ENCODE data around the gene ALDH6A1.
"Not testable (repeated sequence)": the region's sequence is repeated elsewhere in the genome, so short reads cannot be mapped to it uniquely, and the experiment has no call there.

The ALDH6A1 gene

GRCh38 chr14:74084277-74085046, at the start of gene ALDH6A1, which contains the start of gene LIN52:
ALDH6A1 (minus strand) TSS chr14:74084453; CDS start chr14:74084394, 59 bp downstream.
LIN52 (plus strand) TSS chr14:74084956; CDS start chr14:74084975, 19 bp downstream.
- DNase-seq (ENCODE audit: low read depth) = peak; percentile 100

DNA sequence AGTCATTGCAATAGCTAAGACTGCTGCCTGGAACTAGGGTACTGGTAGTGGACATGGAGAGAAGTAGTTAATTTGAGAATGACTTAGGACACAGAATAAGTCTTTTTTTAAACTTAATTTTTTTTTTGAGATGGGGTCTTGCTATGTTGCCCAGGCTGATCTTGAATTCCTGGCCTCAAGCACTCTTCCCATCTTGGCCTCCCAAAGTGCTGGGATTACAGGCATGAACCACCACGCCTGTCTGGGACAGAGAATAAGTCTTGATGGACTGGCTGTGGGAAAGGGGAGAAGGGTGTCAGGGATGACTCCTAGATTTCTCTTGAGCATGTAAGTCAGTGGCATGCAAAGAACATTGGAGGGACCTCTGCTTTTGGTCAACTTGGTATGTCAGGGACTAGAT, 43.4 kb upstream of the ALDH6A1 start:
- no peak for DNase-seq (ENCODE audit: low read depth)

DNA sequence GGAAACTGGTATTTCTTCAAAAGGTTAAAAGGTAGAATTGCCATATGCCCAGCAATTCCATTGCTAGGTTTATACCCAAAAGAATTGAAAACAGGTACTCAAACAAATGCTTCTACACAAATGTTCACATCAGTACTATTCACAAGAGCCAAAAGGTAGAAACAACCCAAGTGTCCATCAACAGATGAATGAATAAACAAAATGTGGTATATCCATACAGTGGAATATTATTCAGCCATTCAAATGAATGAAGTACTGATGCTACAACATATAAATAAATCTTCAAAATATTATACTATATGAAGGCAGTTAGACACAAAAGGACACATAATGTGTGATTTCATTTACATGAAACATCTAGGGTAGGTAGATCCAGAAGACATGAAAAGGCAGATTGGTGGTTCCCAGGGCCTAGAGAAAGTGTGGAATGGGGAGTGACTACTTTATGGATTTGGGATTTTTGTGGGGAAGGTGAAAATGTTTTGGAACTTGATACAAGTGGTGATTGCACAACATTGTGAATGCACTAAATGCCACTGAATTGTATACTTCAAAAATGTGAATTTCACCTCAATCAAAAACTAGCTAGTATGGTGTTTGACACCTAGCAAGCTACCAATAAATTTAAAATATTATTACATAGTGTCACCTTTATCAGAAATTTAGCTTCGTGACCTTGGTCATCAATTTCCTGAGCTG, 42.2 kb upstream of the ALDH6A1 start:
- no peak for DNase-seq (ENCODE audit: low read depth)

- not testable (repeated sequence) for DNase-seq (ENCODE audit: low read depth)
These were observed 41.2 kb upstream of the ALDH6A1 start for GRCh38 chr14:74125487-74125886.

DNA sequence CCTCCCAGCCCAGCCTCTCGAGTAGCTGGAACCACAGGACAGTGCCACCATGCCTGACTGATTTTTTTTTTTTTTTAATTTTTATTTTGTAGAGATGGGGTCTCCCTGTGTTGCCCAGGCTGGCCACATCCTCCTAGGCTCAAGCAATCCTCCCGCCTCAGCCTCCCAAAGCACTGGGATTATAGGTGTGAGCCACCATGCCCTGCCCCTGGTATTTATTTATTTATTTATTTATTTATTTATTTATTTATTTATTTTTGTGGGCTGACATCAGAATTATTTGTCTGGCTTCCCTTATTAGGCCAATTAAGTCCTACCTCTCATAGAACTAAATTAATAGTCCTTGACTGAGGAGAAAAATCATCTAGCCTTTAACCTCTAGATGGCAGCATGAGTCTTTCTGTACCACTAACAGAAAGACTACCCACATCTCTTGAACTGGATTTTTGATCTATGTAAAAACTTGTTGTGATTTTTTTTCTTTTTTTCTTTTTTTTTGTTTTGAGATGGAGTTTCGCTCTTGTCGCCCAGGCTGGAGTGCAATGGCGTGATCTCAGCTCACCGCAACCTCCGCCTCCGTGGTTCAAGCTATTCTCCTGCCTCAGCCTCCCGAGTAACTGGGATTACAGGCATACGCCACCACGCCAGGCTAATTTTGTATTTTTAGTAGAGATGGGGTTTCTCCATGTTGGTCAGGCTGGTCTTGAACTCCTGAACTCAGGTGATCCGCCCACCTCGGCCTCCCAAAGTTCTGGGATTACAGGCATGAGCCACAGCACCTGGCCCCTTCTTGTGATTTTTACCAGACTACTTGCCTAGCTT, 27.4 kb upstream of the ALDH6A1 start:
- DNase-seq (ENCODE audit: low read depth) = peak; percentile 44

DNA sequence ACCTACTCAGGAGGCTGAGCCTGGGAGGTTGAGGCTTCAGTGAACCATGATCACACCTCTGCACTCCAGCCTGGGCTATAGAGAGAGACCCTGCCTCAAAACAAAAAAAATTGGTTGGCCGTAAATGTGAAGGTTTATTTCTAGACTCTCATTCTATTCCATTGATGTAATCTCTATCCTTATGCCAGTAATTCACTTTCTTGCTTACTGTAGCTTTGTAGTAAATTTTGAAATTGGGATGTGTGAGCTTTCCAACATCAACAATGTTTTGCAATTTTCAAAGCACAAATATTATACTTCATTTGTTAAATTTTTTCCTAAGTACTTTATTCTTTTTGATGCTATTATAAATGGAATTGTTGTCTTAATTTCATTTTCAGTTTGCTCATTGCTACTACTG, 25.1 kb upstream of the ALDH6A1 start:
- peak; percentile 4 for DNase-seq (ENCODE audit: low read depth)

DNA sequence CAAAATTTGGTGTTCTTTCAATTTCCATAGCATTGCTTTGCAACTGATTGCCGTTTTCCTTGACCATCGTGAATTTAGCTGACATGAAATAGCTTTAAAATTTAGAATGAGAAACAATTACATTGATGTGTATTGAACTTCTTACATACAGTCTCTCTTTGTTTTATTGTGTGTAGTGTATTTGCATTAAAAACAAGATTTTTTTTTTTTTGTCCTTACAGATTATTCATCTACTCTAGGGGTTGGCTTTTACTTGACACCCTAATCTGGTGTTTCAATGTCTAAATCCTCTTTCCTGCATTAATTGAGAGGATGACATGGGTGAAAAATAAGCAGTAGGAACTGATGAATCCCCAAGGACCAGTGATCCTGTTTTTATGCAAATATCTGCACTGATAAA, 21.1 kb upstream of the ALDH6A1 start:
- no peak for DNase-seq (ENCODE audit: low read depth)

DNA sequence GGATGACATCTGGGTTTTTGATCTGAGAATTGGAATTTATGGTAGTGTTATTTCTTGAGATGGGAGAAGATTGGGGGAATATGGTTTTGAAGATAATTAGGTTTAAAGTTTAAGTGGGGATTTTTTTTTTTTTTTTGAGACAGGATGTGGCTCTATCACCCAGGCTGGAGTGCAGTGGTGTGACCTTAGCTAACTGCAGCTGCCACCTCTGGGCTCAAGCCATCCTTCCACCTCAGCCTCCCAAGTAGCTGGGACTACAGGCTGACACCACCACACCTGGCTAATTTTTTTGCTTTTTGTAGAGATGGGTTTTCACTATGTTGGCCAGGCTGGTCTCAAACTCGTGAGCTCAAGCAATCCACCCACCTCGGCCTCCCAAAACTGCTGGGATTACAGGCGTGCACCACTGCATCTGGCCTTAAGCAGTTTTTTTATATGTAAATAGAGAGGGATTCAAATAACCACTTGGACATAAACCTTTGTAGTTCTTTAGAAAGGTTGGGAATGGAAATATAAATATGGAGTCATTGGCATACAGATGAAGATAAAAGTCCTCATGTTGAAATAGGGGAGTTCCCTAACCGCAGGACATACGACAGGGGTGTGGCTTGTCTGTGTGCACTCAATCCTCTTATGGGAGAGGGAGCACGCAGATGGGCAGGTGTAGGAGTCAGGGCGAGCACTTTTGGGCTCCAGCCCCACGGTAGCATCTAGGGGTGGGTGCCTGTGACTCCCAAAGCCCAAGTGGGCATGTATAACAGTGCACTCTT, 5.2 kb upstream of the ALDH6A1 start:
- DNase-seq (ENCODE audit: low read depth) = no peak

DNA sequence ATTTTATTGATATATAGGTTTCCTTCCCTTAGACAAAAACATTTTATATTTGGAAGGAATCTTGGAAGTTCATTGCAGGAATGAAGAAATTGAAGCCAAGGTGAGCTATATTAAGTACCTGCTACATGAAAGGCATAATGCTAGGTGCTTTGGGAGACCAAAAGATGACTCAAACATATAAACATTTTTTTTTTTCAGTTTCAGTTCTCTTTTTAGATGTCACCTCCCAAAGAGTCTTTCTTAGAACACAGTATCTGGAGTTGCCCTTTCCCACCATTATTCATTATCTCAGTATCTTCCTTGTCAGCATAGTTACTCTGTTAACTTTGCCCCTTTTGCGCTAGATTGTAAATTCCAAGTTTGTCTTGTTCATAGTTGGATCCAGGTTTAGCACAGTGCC, 1.6 kb upstream of the ALDH6A1 start:
- DNase-seq (ENCODE audit: low read depth) = no peak

- DNase-seq (ENCODE audit: low read depth) = no peak
These were observed 889 bp upstream of the ALDH6A1 start for GRCh38 chr14:74085047-74085637.

GRCh38 chr14:74083784-74084276, 423 bp downstream of the ALDH6A1 start:
- DNase-seq (ENCODE audit: low read depth) = no peak

DNA sequence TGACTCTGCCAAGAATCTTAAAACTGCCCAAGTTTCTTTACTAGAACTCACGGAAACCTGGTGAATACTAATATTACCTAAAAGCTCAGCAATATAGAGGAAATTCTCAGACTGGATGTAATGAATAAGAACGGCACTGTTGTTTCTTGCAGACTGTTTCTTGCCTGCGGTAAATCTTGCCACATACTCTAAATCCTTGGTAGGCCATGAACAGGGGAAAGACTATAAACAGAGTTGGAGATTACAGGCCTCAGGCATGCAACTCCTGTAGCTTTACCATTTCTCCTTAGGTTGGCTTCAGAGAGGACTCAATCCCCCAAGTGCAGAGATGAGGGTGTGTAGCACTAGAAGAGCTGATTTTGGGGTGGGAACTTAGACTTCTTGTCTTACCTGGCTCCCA, 1.1 kb downstream of the ALDH6A1 start:
- DNase-seq (ENCODE audit: low read depth) = no peak

- DNase-seq (ENCODE audit: low read depth) = no peak
These were observed 2.8 kb downstream of the ALDH6A1 start for GRCh38 chr14:74081491-74081890.

- no peak for DNase-seq (ENCODE audit: low read depth)
These were observed 3.3 kb downstream of the ALDH6A1 start for GRCh38 chr14:74080820-74081460.

DNA sequence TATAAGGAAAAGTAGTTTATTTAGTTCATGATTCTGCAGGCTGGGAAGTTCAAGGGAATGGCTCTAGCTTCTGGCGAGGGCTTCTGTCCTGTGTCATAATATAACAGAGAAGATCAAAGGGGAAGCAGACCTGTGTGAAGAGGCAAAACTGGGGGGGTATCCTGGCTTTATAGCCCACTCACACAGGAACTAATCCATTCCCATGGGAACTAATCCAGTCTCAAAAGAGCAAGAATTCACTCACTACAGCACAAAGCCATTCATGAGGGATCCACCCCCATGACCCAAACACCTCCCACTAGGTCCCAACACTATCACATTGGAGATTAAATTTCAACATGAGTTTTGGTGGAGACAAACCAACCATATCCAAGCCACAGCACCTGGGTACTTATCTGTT, 6.9 kb downstream of the ALDH6A1 start:
- DNase-seq (ENCODE audit: low read depth) = no peak

- no peak for DNase-seq (ENCODE audit: low read depth)
These were observed 18.3 kb downstream of the ALDH6A1 start for GRCh38 chr14:74065746-74066575.

DNA sequence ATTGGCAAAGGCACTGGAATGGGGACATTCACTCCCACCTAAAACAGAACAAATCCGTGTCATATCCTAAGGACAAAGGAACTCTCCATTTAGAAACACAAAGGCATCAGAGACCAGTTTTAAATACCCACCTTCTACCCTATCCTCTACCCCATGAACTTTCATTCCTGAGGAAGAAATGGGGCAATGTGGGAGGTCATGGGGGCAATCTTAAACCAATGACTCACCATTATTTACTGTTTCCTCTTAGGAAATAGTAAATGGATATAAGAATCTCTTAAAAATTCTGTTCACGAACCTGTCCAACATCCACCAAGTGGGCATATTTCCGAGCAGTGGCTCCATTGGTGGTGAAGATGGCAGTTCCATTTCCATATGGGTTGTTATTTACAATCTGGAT, 19.4 kb downstream of the ALDH6A1 start:
- DNase-seq (ENCODE audit: low read depth) = no peak

DNA sequence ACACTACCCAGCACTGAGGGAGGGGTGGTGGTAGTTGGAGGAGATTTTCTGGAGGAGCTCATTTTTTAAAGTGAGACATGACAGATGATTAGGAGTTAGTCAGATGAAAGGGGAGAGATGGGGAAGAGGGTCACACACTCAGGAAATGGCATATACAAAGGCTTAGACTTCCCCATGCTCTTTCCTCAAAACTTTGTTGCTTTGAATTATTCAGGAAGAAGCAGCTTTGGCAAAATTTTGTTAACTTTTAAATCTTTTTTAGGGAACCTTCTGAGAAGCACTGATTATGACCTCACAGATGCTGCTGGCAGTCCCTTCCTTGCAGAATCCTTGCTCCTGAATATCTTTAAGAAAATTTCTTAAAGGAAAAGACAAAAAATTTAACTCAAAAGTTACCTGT, 19.8 kb downstream of the ALDH6A1 start:
- DNase-seq (ENCODE audit: low read depth) = no peak

- DNase-seq (ENCODE audit: low read depth) = no peak
These were observed 21.5 kb downstream of the ALDH6A1 start for GRCh38 chr14:74062809-74063150.
